Fibroblast of lung (primary cell): ENCODE results near the gene USP6.

Experiments
- CTCF ChIP-seq, 2 donors: IDR thresholded peaks in 1 of 2; conservative IDR thresholded peaks in 1 of 2; 1 replicate in 1 of 2; 2 replicates in 1 of 2; pipeline ENCODE4 v1.5.1; 2011 to 2012; ENCODE audit warnings: low read length in 2 of 2, control low read depth in 1 of 2, inconsistent platforms in 1 of 2, low read depth in 1 of 2, mild to moderate bottlenecking in 1 of 2
- EZH2 ChIP-seq: IDR thresholded peaks from 2 replicates; pipeline ENCODE4 v1.5.1; 2012; ENCODE audit warnings: low read length, control low read depth, mild to moderate bottlenecking; ENCODE audit errors: missing control alignments

- no peak for TF ChIP-seq CTCF (conservative IDR thresholded peaks at IDR 0.05 in 1 of 2, IDR thresholded peaks at IDR 0.05 in 1 of 2; ENCODE audit: low read depth in 1 of 2, low read length in 2 of 2)
- TF ChIP-seq EZH2 = peak; percentile 58
These were observed 6.9 kb downstream of the USP6 start for GRCh38 chr17:5122586-5123342.
